Activated gamma-delta T cell treated with anti-CD3 and anti-CD28 coated beads, Interleukin-2, amount 50 U/mL, for 16 hours (primary cell): ENCODE data around the gene MAP9.
"Not testable (repeated sequence)": the region's sequence is repeated elsewhere in the genome, so short reads cannot be mapped to it uniquely, and the experiment has no call there.

ENCODE experiments used
- DNase-seq: peaks from one replicate; pipeline ENCODE4 v3.0.0-alpha.2; 2020; ENCODE audit warnings: low read depth

MAP9 gene

DNA sequence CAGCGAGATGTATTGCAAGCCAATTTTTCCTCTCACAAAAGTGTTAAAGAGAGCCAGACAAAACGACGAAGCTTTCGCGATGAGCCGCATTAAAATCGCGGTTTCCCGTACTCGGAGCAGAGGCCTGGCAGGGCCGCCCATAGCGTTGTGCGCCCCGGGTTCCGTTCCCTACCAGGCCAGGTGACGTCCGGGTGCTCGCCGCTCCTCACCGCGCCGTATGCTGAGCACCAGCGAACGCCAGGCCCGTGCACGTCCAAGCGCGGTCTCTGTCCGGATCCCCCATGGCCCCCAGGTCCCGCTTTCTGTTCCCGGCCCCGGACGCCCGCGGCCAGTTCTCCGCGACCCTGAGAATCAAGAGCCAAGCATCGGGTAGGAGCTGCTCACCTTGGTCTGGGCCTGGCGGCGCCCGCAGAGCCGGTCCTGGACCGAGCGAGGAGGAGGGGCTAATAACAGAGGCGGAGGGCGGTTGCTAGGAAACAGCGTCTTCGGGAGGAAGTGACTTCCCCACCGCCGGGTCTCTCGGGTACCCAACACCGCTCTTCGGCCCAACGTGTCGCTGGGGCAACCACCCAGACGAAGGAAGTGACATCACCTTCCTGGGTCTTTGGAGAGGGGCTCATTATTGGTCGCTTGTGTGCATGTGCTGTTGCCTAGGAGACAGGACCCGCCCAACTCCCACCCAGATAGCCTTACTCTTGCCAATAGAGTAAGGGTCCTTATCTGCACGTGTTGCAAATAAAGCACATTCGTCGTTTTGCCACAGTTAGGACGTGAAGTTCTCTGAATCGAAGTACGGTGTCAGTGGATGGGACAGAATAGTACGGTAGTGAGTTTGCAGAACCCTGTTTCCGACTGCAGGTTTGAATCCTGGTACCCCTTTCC lies at the start of gene MAP9:
Gene MAP9, minus strand, starts transcription at position 579 of the 882 bp plus-strand sequence. CDS start 1,115 bp downstream, outside the sequence.
- peak; percentile 86 for DNase-seq

DNA sequence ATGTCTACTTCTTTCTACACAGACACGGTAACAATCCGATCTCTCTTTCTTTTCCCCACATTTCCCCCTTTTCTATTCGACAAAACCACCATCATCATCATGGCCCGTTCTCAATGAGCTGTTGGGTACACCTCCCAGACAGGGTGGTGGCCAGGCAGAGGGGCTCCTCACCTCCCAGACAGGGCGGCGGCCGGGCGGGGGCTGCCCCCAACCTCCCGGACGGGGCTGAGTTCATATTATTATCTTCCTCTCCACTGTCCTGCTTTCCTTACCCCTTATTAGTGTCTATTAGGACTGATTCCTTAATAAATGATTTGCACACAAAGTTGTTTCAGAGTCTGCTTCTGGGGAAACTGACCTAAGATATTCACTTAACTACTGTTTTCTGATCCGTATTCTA lies 48.0 kb upstream of the MAP9 start:
- not testable (repeated sequence) for DNase-seq

DNA sequence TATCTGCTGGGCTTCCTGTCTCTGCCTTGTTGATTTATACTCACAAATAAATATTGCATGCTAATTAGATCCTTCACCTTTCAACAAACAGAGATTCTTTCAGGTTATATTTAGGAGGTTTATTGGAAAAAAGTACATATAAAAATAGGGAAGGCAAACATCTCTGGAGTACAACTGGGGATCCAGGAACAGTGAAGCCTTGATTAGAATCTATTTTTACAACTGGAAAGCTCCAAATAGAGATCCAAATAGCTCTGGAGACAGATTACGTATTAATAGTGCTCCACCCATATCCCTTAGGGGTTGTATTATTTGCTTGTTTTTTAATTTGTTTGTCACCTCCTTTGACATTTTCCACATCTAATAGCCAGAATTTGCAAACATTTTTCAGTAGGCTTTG lies 46.9 kb upstream of the MAP9 start:
- no peak for DNase-seq

DNA sequence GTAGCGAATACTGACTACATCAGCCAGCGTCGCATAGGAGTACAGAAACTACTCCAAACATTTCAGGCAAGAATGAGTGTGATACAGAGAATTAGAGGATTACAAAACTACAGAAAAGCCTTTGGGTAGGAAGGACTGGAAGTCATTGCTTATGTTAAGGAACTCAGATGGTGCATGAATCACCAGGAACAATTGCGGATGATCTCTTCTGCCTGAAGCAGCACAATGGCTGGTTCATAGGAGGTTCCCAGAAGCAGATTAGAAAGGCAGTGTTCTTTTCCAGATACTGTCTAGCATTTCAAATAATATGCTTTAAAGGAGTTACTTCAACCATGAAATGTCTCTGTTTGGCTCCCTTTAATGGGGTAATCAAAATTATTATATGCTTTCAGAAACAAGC lies 42.5 kb upstream of the MAP9 start:
- DNase-seq, result no peak

DNA sequence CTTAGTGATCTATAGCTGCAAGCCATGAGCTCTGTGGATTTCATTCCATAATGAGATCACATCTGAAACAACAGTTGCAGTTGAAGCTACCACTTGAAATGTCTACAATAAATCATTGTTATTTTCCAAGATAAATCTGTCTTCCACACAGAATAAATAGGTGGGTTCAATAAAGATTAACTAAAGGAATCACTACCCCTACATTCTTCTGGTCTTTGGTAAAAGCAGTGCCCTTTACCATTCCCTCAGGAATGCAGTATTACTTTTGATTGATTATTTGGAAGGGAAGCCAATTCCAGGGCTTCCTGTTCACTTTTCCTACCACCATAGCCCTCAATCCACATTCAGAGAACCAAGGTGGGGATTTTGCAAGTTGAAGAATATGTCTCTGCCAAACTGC lies 38.9 kb upstream of the MAP9 start:
- no peak for DNase-seq

DNA sequence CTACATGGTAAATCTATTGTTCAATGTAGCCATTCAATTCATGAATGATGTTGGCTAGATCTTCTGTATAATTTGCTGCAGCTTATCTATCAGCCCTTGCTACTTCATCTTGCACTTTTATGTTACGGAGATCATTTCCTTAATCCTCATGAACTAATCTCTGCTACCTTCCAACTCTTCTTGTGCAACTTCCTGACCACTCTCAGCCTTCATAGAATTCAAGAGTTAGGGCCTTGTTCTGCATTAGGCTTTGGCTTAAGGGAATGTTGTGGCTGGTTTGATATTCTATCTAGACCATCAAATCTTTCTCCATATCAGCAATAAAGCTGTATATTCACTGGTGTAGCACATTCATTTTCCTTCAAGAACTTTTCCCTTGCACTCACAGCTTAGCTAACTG lies 36.7 kb upstream of the MAP9 start:
- DNase-seq, result no peak

DNA sequence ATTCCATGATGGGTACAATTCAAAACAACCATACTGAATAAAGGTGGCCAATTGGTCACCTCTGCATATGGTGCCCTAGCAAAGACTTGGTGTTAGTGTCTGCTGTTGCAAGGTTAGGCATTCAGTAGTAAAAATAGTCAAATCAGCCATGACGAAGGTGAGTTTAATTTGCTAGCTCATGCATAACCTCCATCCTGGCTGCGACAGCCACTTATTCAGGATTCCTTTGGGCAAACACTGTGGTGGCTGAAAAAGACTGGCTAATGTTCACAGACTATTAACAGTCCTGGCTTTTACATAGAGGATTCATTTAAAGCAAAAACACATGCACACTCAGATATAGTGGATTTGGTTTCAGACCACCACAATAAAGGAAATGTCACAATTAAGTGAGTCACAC lies 34.8 kb upstream of the MAP9 start:
- no peak for DNase-seq

DNA sequence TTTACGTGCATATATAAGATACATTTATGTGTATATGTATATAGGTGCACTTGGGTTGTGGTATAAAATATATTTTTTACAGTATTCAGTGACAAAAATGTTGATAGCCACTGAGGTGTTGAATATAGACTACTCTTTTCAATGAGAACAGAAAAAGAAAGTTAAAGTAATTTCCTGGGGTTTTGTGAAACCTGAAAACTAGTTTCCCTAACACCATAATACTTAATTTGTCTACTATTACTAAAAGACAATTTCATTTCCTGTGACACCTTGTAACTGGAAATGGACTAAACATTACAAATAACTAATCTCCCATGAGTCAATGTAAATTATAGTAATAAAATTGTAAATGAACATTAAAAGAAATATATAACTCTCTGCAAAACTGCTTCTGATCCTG lies 32.0 kb upstream of the MAP9 start:
- no peak for DNase-seq

DNA sequence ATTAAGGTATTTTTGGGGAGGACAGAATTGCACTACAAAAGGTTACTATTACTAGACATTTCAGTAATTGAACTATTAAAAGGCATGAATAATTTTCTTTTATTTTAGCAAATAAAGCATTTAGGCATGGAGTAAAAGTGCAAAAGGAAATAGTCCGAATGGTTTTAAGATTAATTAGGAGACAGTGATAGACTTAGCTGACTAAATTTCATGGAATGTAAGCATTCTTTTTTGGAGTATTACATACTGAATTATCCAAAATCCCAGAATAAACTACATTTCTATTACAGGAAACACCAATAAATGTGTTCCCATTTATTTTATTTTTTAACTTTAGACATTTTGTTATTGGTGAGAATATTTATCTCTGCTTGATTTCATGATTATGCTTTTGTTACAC lies 30.7 kb upstream of the MAP9 start:
- no peak for DNase-seq

DNA sequence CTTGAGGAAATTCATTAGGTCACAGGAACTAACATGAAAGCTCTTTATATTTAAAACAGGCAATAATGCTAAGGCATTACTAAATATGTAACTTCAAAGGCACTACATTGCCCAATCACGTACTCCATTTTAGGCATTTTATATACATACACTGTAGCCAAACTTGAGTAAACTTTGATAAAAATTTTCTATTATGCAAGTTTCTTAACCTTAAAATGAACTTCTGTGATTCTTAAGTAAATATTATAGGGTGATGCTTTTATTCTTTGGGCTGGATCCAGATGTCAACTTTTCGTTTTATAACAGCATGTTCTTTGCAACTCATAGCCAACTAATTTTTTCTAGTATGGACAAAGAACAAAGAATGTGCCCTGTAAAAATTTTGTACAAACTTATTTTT lies 28.3 kb upstream of the MAP9 start:
- no peak for DNase-seq

DNA sequence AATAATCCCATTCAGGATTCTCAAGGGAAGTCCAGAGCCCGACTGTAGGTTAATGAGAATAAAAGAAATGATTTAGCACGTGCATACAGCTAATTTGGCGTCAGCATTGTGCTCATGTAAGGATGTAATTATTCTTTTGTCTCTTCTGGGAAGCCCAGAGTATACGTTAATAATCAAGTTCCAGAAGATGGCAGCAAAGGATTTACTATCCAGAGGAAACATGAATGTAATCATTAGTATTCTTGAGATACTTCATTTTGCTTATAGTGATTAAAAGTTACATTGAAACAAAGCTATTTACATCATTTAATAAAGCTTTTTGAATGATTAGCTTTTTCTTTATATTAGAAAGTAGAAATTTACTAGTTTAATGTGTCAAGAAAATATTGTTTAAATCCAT lies 27.1 kb upstream of the MAP9 start:
- no peak for DNase-seq

DNA sequence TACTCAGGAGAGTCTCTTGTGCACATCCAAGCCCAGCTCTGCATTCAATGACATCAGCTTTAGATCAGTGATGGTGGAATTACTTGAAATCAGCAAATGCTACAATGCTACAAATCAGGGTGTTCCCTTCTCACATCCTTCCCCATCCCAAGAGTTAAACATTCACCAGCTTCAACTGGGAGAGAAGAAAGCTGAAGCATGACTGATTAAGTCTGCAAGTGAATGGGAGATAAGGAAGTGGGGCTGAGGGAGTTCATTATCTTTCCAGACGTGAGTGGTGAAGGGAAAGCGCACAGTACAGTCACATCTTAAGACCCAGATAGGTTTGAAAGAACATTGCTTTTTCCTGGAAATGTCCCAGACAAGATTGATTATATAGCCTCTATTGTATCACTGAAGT lies 26.2 kb upstream of the MAP9 start:
- DNase-seq, result no peak

DNA sequence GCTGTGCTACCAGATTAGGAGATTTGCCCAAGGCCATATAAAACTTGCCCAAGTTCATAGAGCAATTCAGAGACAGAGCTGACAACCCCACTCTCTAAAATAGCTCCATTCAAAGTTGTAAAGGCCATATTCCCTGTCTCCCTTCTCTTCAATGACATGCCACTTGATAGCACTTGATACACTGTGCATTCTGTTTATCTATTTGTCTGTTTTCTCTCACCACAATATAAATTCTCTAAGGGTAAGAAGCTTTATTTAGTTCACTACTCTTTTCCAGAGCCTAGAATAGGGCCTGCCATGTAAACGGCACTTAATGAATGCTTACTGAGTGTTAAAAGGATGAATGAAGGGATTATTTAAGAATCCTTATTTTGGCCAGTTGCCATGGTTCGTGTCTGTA lies 24.1 kb upstream of the MAP9 start:
- DNase-seq, result no peak

DNA sequence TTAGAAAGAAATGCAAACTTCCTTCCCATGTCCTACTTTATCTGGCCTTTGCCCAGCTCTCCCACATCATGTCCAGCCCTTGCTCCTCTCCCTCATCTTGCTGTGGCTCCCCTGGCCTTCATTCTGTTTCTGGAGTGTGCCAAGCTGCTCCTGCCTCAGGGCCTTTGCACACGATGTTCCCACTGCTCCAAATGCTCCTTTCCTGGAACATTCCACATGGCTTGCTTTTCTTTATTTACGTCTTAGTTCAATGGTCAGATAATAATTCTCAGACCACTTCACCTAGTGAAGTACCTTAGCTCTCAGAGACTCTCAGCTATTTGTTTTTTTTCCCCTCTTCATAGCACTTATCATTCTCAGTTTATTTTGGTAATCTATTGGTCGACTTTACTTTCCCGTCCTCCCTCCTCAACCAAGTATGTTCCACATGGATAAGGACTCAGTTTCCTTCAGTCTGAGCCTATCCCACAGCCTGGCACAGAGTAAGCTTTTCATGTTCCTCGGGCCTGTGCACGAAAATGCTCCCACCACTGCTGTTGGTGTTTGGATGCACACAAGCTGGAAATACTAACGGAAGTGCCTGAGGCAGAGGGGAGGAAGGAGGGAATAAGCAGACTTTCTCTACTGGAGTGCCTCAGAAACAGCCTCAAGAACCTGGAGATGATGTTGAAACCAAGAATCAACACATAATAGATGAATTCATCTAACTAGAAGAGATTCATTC lies 23.4 kb upstream of the MAP9 start:
- DNase-seq, result no peak

DNA sequence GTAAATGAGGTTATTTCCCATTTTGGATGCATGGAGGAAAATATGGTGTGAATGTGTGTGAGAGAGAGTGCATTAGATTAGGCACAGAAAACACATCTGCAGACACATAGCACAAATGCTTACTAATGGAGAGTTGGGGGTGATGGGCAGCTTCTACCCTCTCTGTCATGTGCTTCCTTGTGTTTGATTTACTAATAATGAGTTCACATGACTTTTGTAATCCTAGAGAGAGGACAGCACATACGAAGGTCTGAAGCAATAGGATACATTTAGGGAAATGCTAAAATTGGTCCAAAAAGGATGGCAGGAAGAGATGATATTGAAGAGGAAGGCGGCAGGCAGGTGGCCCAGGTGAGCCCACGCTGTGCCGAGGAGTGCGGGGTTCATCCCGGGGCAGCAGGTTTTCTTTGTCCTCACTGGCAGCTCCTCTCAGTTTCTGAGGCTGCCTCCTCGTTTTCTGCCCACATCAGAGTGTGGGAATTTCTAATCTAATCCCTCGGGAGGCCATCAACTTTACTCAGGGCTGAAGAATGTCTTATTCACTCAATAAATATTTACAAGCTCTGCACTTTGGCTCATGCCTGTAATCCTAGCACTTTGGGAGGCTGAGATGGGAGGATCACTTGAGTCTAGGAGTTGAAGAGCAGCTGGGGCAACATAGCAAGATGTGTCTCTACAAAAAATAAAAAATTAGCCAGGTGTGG lies 15.9 kb upstream of the MAP9 start:
- DNase-seq, result no peak

DNA sequence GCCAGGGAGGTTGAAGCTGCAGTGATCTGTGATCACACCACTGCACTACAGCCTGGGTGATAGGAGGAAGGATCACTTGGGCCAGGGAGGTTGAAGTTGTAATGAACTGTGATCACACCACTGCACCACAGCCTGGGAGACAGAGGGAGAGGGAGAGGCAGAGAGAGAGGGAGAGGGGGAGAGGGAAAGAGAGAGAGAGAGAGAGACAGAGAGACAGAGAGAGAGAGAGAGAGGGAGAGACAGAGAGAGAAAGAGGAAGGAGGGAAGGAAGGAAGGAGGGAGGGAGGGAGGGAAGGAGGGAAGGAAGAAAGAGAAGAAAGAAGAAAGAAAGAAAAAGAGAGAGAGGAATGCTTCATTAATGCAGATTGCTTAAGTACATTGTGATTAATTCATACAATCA lies 15.2 kb upstream of the MAP9 start:
- no peak for DNase-seq

DNA sequence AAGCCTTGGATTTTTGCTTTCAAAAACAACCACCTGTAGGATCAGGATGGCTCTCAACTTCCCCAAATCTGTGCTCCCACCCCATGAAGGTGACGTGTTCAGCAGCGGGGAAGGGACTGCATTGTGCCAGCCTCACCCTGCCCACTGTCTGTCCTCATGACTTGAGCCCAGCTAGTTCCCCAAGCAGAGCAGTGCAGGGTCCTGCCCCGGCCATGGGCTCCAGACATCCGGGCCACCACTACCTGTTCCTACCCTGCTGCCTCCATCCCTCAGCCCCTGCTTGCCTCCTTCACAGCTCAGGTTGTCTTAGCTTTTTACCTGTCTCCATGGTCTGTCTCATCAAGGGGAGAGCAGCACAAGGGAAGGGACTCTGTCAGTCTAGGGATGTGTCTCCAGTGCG lies 11.4 kb upstream of the MAP9 start:
- DNase-seq, result no peak

DNA sequence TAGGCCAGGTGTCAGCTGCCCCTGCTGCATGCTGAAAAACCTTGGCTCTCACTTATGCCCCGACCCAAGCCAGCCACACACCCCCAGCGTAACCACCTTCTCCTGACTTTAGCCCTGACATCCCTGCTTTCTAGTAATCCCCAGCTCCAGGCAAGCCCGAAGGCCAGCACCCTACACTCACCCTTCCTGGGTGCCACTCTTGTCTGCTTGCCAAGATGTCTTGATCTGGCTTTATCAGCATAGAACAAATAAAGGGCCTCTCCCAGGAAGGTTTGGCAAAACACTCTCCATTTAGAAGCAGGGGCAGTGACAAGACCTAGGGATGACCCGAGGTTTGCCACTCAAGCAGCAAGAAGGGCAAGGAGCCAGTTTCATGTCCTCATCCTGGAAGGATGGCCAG lies 6.8 kb upstream of the MAP9 start:
- no peak for DNase-seq

DNA sequence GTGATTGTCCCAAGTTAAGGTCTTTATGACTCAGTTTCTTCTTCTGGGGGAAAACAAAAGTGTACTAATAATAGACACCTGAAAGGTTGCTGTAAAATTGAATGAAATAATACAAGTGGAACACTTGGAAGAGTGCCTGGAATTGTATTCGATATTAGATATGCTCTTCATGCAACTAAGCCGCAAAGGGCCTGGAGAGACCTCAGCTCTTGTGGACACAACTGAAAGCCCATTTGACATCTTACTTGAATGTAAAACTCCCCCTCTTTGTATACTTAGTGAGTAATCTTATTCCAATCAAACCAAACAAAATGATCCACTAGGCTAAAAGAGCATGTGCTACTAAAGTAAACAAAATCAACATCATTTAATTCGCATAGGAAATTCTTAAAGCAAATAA lies 511 bp upstream of the MAP9 start:
- no peak for DNase-seq

DNA sequence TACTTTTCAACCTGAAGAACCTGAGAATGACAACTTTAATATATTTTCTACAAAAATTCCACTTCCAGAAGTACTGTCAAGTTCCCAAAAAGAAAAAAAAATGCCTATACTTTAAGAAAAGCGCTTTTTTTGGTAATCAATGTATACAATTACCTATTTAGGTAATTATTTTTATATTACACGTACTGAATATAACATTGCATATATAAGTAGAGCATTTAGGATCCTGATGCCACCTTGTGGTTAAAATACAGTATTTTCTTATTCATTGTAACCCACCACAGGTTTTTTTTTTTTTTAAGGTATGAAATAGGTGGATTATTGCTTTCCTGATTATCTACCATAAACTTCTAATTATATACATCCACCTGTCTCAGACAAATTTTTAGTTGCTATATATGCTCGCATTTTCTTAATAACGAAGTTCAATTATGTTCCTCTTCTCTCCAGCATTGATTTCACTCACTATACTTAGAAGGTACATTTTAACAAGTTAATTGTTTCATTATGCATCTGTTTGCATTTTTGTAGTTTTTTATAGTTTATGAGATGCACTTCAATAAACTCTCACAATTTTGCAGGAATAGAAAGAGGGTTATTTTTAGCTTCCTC lies 5.2 kb downstream of the MAP9 start:
- DNase-seq, result no peak

DNA sequence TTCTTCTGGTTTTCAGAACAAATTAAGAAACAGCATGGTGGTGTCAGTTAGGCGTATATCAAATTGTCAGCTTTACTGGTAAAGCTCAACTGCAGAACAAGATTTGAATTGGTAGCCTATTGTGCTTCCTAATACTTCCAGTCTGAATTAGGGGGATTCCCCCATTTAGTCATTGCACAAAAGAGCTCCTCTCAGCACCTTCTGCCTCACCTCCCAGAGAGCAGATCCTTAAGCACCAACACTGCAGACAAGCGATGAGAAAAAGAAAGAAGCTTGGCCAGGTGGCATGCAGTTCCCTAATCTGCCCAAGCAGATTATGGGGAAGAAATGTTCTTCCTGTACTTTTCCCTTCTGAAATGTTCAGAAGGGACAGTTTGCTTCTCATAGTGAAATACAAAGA lies 9.2 kb downstream of the MAP9 start:
- no peak for DNase-seq

DNA sequence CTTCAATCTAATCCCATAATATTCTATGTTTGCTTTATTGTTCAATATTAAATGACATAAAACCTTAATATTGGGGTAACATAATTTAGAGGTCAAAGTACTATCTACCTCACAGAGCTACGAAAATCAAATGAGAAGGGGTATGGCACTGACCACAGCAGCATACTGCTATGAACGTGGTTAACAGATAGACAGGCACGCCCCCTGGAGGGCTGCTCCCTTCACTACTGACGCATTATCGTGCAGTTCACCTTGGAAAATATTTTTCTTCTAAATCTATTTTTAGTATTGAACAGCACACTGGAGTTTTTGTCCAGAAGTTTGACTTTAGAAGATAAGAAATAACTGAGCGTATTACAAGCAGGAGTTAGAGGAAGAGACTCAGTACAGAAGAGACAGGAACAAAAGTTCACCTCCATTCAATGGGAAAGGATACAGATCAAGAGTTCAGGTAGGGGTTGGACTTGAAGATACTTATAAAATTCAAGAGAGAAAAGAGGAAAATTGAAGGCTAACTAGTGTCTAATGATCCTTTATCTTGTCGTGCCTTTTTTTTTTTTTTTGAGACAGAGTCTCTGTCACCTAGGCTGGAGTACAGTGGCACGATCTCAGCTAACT lies 22.7 kb downstream of the MAP9 start:
- DNase-seq, result no peak
